ENCODE results near the gene U2AF2.

- TF ChIP-seq, protein P1, sequence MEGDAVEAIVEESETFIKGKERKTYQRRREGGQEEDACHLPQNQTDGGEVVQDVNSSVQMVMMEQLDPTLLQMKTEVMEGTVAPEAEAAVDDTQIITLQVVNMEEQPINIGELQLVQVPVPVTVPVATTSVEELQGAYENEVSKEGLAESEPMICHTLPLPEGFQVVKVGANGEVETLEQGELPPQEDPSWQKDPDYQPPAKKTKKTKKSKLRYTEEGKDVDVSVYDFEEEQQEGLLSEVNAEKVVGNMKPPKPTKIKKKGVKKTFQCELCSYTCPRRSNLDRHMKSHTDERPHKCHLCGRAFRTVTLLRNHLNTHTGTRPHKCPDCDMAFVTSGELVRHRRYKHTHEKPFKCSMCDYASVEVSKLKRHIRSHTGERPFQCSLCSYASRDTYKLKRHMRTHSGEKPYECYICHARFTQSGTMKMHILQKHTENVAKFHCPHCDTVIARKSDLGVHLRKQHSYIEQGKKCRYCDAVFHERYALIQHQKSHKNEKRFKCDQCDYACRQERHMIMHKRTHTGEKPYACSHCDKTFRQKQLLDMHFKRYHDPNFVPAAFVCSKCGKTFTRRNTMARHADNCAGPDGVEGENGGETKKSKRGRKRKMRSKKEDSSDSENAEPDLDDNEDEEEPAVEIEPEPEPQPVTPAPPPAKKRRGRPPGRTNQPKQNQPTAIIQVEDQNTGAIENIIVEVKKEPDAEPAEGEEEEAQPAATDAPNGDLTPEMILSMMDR (IDR thresholded peaks at IDR 0.05) = peak in 2 of 6 experiments; percentile 14 to 33
- TF ChIP-seq POLR2A (IDR thresholded peaks at IDR 0.05) = no peak
Measured at GRCh38 chr19:55638864-55639359, 15.9 kb upstream of the U2AF2 start.

All from esophagus squamous epithelium (tissue), 4 donors.